H1 (cell line): ENCODE results near the gene MAPK8IP2. TPM values are rescaled to one million over a fixed set of nuclear protein-coding genes. Genes with fewer than 3 reads are reported as not detected.

Source experiments
- CTCF ChIA-PET: fragments of 300-600 bp; sonication (Branson Sonifier 250); formaldehyde crosslinking; loops from one replicate; lab custom pipeline; 2021; ENCODE audit not compliant: partially characterized antibody; lab: Charles Lee
- POLR2A ChIA-PET: fragments of 300-600 bp; sonication (Branson Sonifier 250); formaldehyde crosslinking; loops from one replicate; lab custom pipeline; 2021; ENCODE audit warnings: inconsistent platforms; ENCODE audit not compliant: partially characterized antibody; lab: Charles Lee
- DNase-seq, 2 experiments: peaks; one replicate each; pipeline versions ENCODE4 v3.0.0 to v3.0.0-alpha.2; 2010 to 2022; ENCODE audit warnings: low spot score in 2 of 2, low read depth in 1 of 2, mixed read lengths in 1 of 2
- FAIRE-seq: peaks from 2 replicates; lab custom pipeline; 2011; peaks lifted over from hg19 to GRCh38; lab: Jason Lieb, UNC
- H2AFZ ChIP-seq: 2 replicates; pipeline ENCODE4 v1.8.1; 2012; ENCODE audit warnings: low read length, inconsistent platforms
- H2AK5ac ChIP-seq: 2 replicates; pipeline ENCODE4 v1.6.1; 2013; ENCODE audit warnings: low read depth, low read length
- H2BK120ac ChIP-seq: replicated peaks from 2 replicates; pipeline ENCODE3; 2013; ENCODE audit warnings: low read depth, low read length, inconsistent platforms
- H2BK12ac ChIP-seq: 2 replicates; pipeline ENCODE4 v1.6.1; 2013; ENCODE audit warnings: low read depth, low read length
- H2BK15ac ChIP-seq: 2 replicates; pipeline ENCODE4 v1.6.1; 2013; ENCODE audit warnings: low read length
- H2BK20ac ChIP-seq: 2 replicates; pipeline ENCODE4 v1.6.1; 2013; ENCODE audit warnings: low read length
- H2BK5ac ChIP-seq: 2 replicates; pipeline ENCODE4 v1.6.1; 2013; ENCODE audit warnings: low read depth, low read length
- H3K14ac ChIP-seq: 2 replicates; pipeline ENCODE4 v1.6.1; 2013; ENCODE audit warnings: inconsistent platforms; ENCODE audit not compliant: insufficient read length
- H3K18ac ChIP-seq: 2 replicates; pipeline ENCODE4 v1.6.1; 2013; ENCODE audit warnings: low read length; ENCODE audit errors: extremely low read depth
- H3K23ac ChIP-seq: 2 replicates; pipeline ENCODE4 v1.6.1; 2013; ENCODE audit warnings: inconsistent platforms; ENCODE audit not compliant: insufficient read length
- H3K23me2 ChIP-seq: 2 replicates; pipeline ENCODE4 v1.6.1; 2013; ENCODE audit warnings: low read depth, low read length
- H3K27ac ChIP-seq: 2 replicates; pipeline ENCODE4 v1.6.1; 2011; ENCODE audit warnings: low read depth, low read length, inconsistent platforms
- H3K27me3 ChIP-seq, 4 experiments: replicated peaks in 1 of 4; 1 replicate in 1 of 4; 2 replicates in 3 of 4; pipeline versions ENCODE4 v1.6.1 to v1.8.1; 2011 to 2013; ENCODE audit warnings: low read length in 3 of 4, mild to moderate bottlenecking in 3 of 4, inconsistent platforms in 2 of 4, mixed read lengths in 2 of 4, moderate library complexity in 1 of 4; ENCODE audit not compliant: control insufficient read depth in 3 of 4, insufficient read depth in 3 of 4; ENCODE audit errors: extremely low read depth in 1 of 4
- H3K36me3 ChIP-seq, 4 experiments: 2 replicates each; pipeline versions ENCODE4 v1.6.1 to v1.8.1; 2011 to 2013; ENCODE audit warnings: mild to moderate bottlenecking in 4 of 4, low read length in 3 of 4, moderate library complexity in 2 of 4, control low read depth in 1 of 4, inconsistent platforms in 1 of 4; ENCODE audit not compliant: insufficient read depth in 4 of 4, control insufficient read depth in 2 of 4
- H3K4ac ChIP-seq: replicated peaks from 2 replicates; pipeline ENCODE3; 2013; ENCODE audit warnings: low read length, low read depth, mixed read lengths, inconsistent platforms; ENCODE audit not compliant: insufficient read length
- H3K4me1 ChIP-seq, 4 experiments: replicated peaks in 1 of 4; 1 replicate in 1 of 4; 2 replicates in 3 of 4; pipeline versions ENCODE4 v1.6.1 to v1.8.1; 2011 to 2013; ENCODE audit warnings: low read length in 3 of 4, inconsistent platforms in 2 of 4, mixed read lengths in 1 of 4; ENCODE audit not compliant: insufficient read depth in 4 of 4, control insufficient read depth in 3 of 4
- H3K4me2 ChIP-seq, 2 experiments: 2 replicates each; pipeline versions ENCODE4 v1.6.1 to v1.8.1; 2011 to 2013; ENCODE audit warnings: low read depth in 2 of 2, low read length in 2 of 2, control low read depth in 1 of 2, inconsistent platforms in 1 of 2, mild to moderate bottlenecking in 1 of 2; ENCODE audit not compliant: insufficient read depth in 1 of 2
- H3K4me3 ChIP-seq, 4 experiments: fragments of 200-600, 300-600 bp in 1 of 4; sonication (generic), shearing (Covaris generic), sonication (Bioruptor Twin) in 1 of 4; 2 replicates each; pipeline versions ENCODE4 v1.5.1 to v1.8.1; 2011 to 2016; ENCODE audit warnings: low read length in 4 of 4, low read depth in 3 of 4, control low read depth in 2 of 4, inconsistent platforms in 2 of 4, mild to moderate bottlenecking in 2 of 4, mixed read lengths in 1 of 4, moderate library complexity in 1 of 4; ENCODE audit not compliant: insufficient read depth in 2 of 4; ENCODE audit errors: extremely low read depth in 1 of 4
- H3K56ac ChIP-seq: replicated peaks from 2 replicates; pipeline ENCODE3; 2013; ENCODE audit warnings: low read depth, mild to moderate bottlenecking, mixed read lengths, low read length, inconsistent platforms; ENCODE audit not compliant: insufficient read length
- H3K79me1 ChIP-seq: 2 replicates; pipeline ENCODE4 v1.6.1; 2013; ENCODE audit warnings: low read depth, low read length, control low read depth
- H3K79me2 ChIP-seq, 2 experiments: 2 replicates each; pipeline versions ENCODE4 v1.6.1 to v1.8.1; 2012 to 2013; ENCODE audit warnings: low read length in 2 of 2, mild to moderate bottlenecking in 2 of 2, inconsistent platforms in 1 of 2; ENCODE audit not compliant: insufficient read depth in 2 of 2, control insufficient read depth in 1 of 2
- H3K9ac ChIP-seq, 4 experiments: replicated peaks in 1 of 4; 1 replicate in 1 of 4; 2 replicates in 3 of 4; pipeline versions ENCODE4 v1.6.1 to v1.8.1; 2011 to 2013; ENCODE audit warnings: low read depth in 3 of 4, low read length in 3 of 4, control low read depth in 2 of 4, mild to moderate bottlenecking in 2 of 4, moderate library complexity in 2 of 4, inconsistent platforms in 1 of 4; ENCODE audit errors: extremely low read depth in 1 of 4
- H3K9me3 ChIP-seq, 2 experiments: 2 replicates each; pipeline versions ENCODE4 v1.6.1 to v1.8.1; 2012 to 2013; ENCODE audit warnings: mild to moderate bottlenecking in 2 of 2, moderate library complexity in 2 of 2, control low read depth in 1 of 2, inconsistent platforms in 1 of 2, low read depth in 1 of 2, low read length in 1 of 2, mixed read lengths in 1 of 2; ENCODE audit not compliant: insufficient read depth in 2 of 2
- H4K20me1 ChIP-seq, 2 experiments: replicated peaks in 1 of 2; 2 replicates each; pipeline versions ENCODE3 to v1.8.1; 2011 to 2013; ENCODE audit warnings: inconsistent platforms in 2 of 2, low read length in 2 of 2, mild to moderate bottlenecking in 1 of 2; ENCODE audit not compliant: insufficient read depth in 2 of 2, control insufficient read depth in 1 of 2
- H4K5ac ChIP-seq: 2 replicates; pipeline ENCODE4 v1.6.1; 2013; ENCODE audit warnings: low read length, low read depth, mixed read lengths, inconsistent platforms; ENCODE audit not compliant: insufficient read length
- H4K8ac ChIP-seq: 2 replicates; pipeline ENCODE4 v1.8.0; 2013; ENCODE audit warnings: mild to moderate bottlenecking, moderate library complexity, low read length, inconsistent platforms; ENCODE audit not compliant: insufficient read depth; ENCODE audit errors: extremely low read depth
- H4K91ac ChIP-seq: replicated peaks from 2 replicates; pipeline ENCODE3; 2013; ENCODE audit warnings: low read length, mixed read lengths, inconsistent platforms; ENCODE audit not compliant: insufficient read length
- FOSL1 ChIP-seq: IDR thresholded peaks from 2 replicates; pipeline ENCODE4 v1.6.1; 2011; ENCODE audit warnings: mild to moderate bottlenecking, low read depth, low read length, moderate library complexity; ENCODE audit not compliant: insufficient read depth
- SP2 ChIP-seq: IDR thresholded peaks from 2 replicates; pipeline ENCODE4 v1.6.1; 2012; ENCODE audit warnings: mild to moderate bottlenecking, low read length, inconsistent platforms
- YY1 ChIP-seq: IDR thresholded peaks from 2 replicates; pipeline ENCODE4 v1.6.1; 2011; ENCODE audit warnings: low read depth, mild to moderate bottlenecking, low read length
- WGBS, 2 experiments: shearing (Covaris generic) in 1 of 2; methylation state at CpG; one replicate each; pipeline versions ENCODE4 v1.1.6 to v1.1.7; 2013 to 2015; ENCODE audit warnings: low lambda C conversion rate in 2 of 2, mixed read lengths in 2 of 2, inconsistent platforms in 1 of 2, low coverage in 1 of 2, missing lambda C conversion rate in 1 of 2; ENCODE audit not compliant: insufficient replicate concordance in 2 of 2, insufficient coverage in 1 of 2, insufficient read length in 1 of 2; ENCODE audit errors: extremely low coverage in 1 of 2, missing lambda C conversion rate in 1 of 2; 5-methylcytosine and 5-hydroxymethylcytosine counted together
- polyA plus RNA-seq, 7 experiments: library from polyadenylated mRNA; depleted of rRNA in 3 of 7; stranded (reverse) in 5 of 7; unstranded in 2 of 7; fragments of >200 nt in 5 of 7; fragments of 200-250 nt in 2 of 7; gene quantifications; 1 replicate in 5 of 7; 2 replicates in 1 of 7; 4 replicates in 1 of 7; pipeline versions ENCODE4 v1.2.1 to v1.2.3, GENCODE V29; 2011 to 2013; ENCODE audit warnings: missing spikeins in 2 of 7, mixed read lengths in 2 of 7
- total RNA-seq: library from RNA; stranded (reverse); fragmentation: NEBNext Ultra II Directional; extraction: Animal tissue kit (Norgen Biotek cat#: 25700); gene quantifications from 2 replicates; pipeline ENCODE4 v1.2.1, GENCODE V29; 2021

The MAPK8IP2 gene
- total and polyA plus RNA-seq, 2 of the 8 experiments (the other 6 are each of a cell fraction or from before 2014, with no cell fraction given) = 1.5 to 5.5 TPM

DNA sequence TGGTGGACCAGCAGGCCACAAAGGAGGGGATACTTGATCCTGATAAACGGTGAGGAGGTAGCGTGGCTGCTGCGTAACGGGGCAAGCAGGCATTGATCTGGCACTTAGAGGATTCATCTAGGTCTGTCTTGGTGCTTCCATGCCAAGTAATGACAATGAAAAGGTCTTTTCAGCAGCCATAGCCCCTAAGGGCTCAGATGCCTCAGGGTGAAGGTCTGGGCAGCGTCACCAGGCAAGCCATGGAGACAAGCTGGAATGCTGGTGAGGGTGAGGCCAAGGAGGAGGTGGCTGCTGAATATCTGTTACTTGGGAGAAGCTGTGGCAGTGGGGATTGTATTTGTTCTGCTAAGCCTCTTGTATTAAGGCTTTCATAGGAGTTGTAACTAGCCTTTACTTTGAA lies 13.2 kb upstream of the MAPK8IP2 start:
- H3K79me1 ChIP-seq = no peaks in the 10 kb centered on the region
- no peak overlapping the region for H2AFZ ChIP-seq
- H3K14ac ChIP-seq = no peak overlapping the region
- no peak overlapping the region for H4K91ac ChIP-seq
- 89% methylated on average over 5 of the region's 5 CpGs; no CpG with 5 or more reads in 1 of the 2 experiments for WGBS, 2 experiments
- no peak overlapping the region for H2BK120ac ChIP-seq
- no peak overlapping the region for H4K8ac ChIP-seq
- H4K5ac ChIP-seq = no peak overlapping the region
- H3K9me3 ChIP-seq = no peaks in the 10 kb centered on the region
- H3K9ac ChIP-seq = no peak overlapping the region
- peaks cover 2 to 12% (median 5%) of the 10 kb centered on the region in 4 experiments; a peak in 6 of 7 replicates for H3K4me1 ChIP-seq
- H3K18ac ChIP-seq = no peak overlapping the region
- FAIRE-seq = no peak
- H3K27ac ChIP-seq = no peak overlapping the region
- H3K56ac ChIP-seq = no peak overlapping the region
- H3K4me3 ChIP-seq = no peak overlapping the region
- no peak for DNase-seq
- H3K27me3 ChIP-seq = 0 out of 7 replicates have a peak, but pooled peaks cover 0 to 1% (median 0%) of the 10 kb centered on the region in 4 experiments
- CTCF ChIA-PET = interaction anchor here (1.0 to 4.0 kb wide), 8 partner anchors 10 to 113 kb away, joined by 3 to 19 read pairs (median 5); partner anchors contain the start of gene SYCE3
- no peak overlapping the region for H3K23ac ChIP-seq
- no peak overlapping the region for H2BK5ac ChIP-seq
- H3K36me3 ChIP-seq = no peaks in the 10 kb centered on the region
- no peak overlapping the region for H3K4me2 ChIP-seq
- H4K20me1 ChIP-seq = no peaks in the 10 kb centered on the region
- H3K23me2 ChIP-seq = peaks cover 6% of the 10 kb centered on the region; the same call in 1 of the 2 replicates
- no peak overlapping the region for H2BK15ac ChIP-seq
- no peak for TF ChIP-seq SP2
- TF ChIP-seq FOSL1 = no peak
- TF ChIP-seq YY1 = no peak
- no peak overlapping the region for H3K4ac ChIP-seq
- H2BK20ac ChIP-seq = no peak overlapping the region
- POLR2A ChIA-PET = interaction anchor here (0.8 to 1.5 kb wide), 4 partner anchors 8 to 187 kb away, joined by 3 read pairs; partner anchors contain the start of gene CPT1B
- H3K79me2 ChIP-seq = no peaks in the 10 kb centered on the region
- H2AK5ac ChIP-seq = no peak overlapping the region
- H2BK12ac ChIP-seq = no peak overlapping the region
